ENCODE data around the gene NCOA6.

The NCOA6 gene

DNA sequence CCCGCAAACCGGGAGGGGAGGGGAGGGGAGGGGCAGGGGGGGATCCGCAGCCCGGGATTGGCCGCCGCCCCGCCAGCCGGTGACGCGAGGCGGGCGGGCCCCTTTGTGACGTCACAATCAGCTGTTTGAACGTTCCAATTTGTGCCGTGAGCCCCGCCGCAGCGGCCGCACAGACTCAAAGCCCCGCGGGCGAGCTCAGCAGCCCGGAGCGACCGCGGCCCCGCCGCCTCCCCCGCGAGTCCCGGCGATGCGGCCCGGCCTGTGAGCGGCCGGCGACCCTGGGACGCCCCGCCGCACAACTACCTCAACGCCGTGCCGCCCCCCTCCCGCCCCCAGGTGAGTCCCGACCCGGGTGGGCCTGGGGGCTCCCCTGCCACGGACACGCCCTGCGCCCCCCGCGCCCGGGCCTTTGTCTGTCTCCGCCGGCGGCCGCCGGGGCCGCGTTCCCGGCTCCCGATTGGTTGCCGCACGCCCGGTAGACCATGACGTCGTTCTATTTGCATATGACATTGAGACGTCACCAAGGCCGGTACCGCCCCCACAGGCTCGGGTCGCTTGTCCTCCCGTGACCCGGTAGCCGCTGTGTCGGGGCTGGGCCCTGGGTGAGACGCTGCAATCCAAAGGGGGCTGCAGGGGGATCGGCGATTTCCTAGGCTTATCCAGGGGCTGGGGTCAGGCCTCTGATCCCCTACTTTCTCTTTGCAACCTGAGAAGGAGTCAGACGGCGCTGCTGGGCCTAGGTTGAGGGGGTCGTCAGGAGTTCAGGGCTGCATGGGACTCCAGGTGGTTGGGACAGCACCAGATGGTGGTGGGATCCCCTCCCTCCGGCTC, 121.1 kb downstream of the NCOA6 start, which contains the start of gene TP53INP2:
TP53INP2 (plus strand) TSS at position 168 of the 831 bp plus-strand sequence. CDS start 4,396 bp downstream, outside the sequence.
- DNase-seq (ENCODE audit: low read depth in 2 of 2) = peak; percentile 71 to 74

DNA sequence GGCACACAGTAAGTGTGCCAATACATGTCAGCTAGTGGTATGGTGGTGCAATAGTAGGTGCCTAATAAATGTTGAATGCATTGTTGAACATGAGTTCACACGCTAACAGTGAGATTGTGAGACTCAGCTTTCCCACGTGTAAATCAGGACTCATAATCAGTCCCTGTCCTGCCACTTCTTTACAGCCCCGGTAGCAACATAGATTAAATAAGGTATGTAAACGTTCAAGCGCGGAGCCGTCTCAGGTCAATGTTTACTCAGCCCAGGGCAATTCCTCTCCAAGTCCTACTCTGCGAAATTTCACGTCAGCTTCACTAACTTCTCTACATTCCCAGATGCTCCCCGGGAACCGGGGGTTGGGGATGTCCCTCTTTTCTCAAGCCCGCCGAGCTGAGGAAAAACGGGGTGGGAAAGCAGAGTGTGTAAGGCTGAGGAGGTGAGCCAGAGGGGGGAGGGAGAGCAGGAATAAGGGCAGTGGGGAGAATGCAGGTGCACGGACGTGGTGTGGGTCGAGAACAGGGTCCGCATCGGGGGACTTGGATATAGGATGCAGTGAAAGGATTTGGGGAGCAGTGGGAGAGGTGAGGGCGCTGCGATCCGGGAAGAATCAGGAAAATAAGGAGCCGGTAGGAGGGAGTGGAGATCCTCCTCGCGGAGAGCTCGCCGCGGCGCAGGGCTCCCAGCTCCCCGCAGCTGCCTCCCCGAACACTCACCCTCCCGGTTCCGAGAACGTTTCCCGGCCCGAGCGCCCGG, 121.9 kb downstream of the NCOA6 start:
- no peak for DNase-seq (ENCODE audit: low read depth in 2 of 2)

DNA sequence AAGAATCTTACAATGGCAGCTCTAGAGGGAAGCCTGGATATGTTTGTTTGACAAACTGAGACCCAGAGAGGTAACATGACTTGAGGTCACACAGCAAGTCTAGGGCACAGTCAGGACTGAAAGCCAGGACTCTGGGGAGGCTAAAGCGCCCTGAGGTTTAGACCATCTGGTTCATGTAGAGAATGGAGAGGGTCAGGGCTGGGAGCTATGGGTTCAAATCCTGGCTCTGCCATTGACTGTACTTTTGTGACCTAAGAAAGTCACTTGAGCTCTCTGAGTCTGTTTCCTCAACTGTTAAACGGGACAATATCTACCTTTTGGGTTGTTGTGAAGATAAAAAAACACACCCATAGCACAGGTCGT, 122.4 kb downstream of the NCOA6 start:
- DNase-seq (ENCODE audit: low read depth in 2 of 2) = no peak

DNA sequence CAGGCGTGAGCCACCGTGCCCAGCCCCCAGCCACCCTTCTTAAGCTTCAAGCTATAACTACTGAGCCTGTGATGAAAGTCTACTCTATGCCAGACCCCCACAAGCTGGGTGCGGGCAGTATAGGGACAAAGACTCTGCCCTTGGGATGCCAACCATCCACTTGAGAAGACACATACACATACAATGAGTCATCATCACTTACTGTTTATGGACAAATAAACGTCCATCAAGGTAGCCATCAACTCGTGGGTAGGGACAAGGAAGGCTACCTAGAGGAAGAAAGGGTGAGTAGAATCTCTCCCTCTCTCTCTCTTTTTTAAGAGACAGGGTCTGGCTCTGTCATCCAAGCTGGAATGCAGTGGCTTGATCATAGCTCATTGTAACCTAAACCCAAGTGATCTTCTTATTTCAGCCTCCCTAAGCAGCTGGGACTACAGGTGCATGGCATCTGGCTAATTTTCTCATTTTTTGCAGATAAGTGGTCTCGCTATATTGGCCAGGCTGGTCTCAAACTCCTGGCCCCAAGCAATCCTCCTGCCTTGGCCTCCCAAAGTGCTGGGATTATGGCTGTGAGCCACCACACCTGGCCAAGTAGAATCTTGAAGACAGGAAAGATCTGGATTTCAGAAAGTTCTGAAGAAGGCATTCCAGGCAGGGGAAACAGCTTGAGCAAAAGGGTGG, 123.9 kb downstream of the NCOA6 start:
- no peak for DNase-seq (ENCODE audit: low read depth in 2 of 2)

DNA sequence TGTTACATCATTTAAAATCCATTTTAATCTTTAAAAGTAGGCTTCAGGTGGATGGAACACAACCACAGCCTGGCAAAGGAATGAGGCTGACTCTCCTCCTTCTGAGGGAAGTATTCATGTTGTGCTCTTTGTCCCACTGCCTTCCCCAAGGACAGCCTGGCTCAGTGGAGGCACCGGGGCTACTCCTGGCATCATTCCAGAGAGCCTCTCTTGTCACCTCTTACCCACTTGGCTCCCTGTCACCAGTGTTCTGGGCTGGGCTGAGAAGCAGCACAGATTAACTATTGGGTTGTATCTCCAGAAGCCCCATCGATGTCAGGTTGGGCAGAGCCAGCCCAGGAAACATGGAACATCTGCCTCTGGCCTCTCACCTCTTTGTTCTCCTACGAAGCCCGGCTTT, 132.0 kb downstream of the NCOA6 start:
- DNase-seq (ENCODE audit: low read depth in 2 of 2) = no peak

DNA sequence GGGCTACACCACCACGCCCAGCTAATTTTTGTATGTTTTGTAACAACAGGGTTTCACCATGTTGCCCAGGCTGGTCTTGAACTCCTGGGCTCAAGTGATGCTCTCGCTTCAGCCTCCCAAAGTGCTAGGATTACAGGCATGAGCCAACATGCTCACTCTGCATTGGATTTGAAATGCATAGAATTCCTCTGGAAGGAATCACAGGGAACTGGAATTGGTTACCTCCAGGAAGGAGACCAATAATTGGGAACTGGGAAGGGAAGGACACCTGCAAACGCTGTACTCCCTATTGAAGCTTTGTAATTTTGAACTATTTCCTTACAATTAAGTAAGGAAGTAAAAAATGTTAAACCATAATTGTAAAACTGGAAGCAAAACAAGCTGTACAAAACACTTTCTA, 133.6 kb downstream of the NCOA6 start:
- DNase-seq (ENCODE audit: low read depth in 2 of 2) = no peak

DNA sequence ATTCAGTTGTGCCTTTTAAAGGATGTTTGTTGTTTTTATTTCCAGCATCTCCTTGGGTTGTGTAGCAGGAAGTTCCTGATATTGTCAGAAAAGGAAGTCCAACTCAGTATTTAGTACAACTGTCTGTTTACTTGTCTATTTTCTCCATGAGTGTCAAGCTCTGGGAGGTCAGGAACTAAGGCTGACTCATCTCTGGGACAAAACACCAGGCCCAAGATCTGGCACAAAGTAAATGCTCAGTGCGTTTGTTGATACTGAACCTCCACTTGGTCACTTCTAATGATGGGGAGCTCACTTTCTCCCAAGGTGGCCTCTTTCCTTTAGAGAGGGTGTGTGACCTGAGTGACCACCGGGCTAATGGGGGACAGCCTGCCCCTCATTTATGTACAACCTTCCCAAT, 136.0 kb downstream of the NCOA6 start:
- DNase-seq (ENCODE audit: low read depth in 2 of 2) = no peak

DNA sequence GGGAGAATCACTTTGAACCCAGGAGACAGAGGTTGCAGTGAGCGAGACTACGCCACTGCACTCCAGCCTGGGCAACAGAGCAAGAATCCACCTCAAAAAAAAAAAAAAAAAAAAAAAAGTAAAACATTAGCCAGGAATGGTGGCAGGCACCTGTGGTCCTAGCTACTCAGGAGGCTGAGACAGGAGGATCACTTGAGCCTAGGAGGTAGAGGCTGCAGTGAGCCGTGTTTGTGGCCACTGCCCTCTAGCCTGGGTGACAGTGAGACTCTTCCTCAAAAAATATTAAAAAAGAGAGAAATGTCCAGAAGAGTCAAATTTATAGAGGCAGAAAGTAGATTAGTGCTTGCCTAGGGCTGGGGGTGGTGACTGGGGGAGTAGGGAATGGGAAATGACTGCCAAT, 141.8 kb downstream of the NCOA6 start:
- DNase-seq (ENCODE audit: low read depth in 2 of 2) = no peak

DNA sequence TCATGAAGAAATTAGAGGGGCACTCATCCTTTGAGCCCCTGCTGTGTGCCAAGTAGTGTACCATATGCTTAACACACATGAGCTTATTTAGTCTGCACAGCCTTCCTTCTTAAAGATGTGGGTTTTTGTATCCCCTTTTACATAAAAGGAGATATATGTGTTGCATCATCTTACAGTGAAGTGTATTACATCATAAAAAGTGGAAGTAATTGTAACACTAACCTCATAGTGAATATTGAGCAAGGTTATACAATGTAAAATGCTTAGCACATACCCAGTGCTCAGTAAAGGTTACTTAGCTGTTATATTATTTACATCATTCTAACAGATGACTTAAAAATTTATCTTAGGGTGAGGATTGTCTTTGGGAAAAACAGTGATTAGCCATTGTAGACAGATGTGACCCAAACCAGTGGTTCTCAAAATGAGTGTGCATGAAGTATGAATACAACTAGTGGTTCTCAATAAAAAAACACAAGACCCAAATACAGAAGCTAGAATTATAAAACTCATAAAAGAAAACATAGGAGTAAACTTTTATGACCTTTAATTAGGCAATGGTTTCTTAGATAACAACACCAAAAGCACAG, 144.8 kb downstream of the NCOA6 start:
- no peak for DNase-seq (ENCODE audit: low read depth in 2 of 2)

DNA sequence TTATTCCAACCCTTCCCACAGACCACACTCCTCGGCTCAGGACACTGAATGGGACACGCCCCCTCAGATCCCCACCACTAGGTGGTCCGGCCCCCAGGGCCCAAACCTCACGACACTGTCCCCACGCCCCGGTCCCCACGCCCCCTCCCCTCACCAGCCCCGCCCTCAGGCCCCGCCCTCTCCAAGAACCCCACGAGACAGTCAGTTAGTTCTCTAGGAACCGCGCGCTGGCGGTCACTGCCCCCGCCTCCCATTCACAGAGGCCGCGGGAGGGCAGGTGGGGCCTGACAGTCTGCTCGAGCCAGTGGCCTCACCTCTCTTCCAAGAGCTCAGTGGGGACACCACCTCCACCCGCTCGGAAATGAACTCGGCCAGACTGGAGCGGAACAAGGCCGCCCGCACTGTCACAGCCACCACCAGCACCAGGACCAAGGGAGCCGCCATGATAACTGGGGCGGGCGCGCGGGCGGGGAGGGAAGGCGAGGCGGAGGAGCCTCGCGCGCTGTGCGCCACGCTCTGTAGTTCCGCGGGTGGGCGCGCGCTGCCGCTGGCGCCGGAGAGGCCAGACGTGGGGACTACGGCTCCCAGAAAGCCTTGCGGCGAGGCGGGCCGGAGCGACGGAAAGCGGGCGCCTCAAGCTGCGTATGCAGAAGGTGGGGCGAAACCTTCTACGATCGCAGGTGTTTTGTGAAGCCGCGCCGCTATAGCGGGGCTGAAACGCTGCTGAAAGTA, 148.6 kb downstream of the NCOA6 start, which contains the start of gene PIGU:
PIGU (minus strand) TSS at position 451 of the 732 bp plus-strand sequence; CDS start at position 444, 7 bp downstream.
- peak; percentile 93 to 95 for DNase-seq (ENCODE audit: low read depth in 2 of 2)

DNA sequence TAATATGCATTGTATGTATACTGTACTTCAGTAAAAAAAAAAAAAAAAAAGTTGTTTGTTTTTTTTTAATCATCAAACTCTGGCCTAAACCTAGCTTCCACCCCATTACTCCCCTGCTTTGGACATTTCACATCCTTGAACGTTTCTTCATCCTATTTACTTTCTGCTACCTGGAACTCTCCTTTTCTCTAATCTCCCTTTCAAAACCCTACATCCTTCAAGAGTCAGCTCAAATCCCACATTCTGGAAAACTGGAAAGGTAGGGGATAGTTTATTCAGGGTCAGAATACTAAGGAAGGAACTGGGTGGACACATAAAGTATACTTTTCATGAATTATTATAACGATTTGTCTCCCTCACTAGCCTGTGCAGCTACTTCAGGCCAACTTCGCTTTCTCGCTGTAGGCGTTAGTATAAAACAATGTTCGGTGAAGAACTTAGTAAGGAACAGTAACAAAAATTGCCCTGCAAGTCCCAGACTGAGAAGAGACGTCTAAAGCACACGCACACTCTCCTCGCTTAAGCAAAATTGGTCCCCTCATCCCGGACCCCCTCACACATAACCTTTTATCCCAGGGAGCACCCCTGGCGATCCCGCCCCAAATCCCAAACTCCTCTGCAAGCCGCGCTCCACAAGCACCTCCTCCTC, 149.3 kb downstream of the NCOA6 start:
- no peak for DNase-seq (ENCODE audit: low read depth in 2 of 2)

DNA sequence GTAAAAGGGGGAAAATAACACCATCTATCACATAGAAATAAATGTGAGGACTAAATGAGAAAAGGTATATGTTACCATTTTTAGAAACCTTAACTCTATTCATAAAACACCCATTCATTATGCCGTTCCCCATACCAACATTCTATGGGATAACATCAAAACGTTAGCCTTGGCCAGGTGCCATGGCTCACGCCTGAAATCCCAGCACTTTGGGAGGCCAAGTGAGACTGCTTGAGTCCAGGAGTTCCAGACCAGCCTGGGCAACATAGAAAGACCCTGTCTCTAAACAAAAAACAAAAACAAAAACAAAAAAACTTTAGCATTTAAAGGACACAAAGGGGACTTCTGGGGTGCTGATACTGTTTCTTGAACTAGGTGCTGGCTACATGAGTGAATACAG, 149.9 kb downstream of the NCOA6 start:
- DNase-seq (ENCODE audit: low read depth in 2 of 2) = no peak

DNA sequence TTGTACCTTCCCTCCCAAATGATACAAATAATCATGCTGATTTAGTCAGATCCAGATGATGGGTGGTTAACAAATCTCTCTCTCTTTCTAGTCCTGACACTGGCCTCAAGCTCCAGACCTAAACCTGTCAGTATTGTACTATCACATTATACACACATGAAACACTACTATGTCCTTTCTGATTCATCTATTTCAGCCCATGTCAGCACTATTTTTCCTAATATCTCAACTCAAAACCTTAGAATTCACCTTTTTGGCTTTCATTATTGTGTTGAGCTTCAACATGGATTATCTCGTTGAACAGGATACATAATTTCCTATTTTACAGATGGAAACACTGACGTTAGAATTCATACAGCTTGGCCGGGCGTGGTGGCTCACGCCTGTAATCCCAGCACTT, 152.0 kb downstream of the NCOA6 start:
- DNase-seq (ENCODE audit: low read depth in 2 of 2) = no peak

DNA sequence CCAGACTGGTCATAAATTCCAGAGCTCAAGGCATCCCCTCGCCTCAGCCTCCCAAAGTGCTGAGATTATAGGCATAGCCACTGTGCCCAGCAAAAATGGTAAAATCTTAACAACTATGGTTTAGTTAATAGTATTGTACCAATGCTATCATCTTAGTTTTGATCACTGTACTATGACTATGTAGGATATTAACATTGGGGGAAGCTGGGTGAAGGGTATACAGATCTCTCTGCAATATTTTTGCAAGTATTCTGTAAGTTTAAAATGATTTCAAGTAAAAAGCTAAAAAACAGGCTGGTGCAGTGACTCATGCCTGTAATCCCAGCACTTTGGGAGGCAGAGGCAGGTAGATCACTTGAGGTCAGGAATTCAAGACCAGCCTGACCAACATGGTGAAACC, 156.4 kb downstream of the NCOA6 start:
- DNase-seq (ENCODE audit: low read depth in 2 of 2) = no peak
